ENCODE results near the gene ADRM1.

Gene ADRM1

GRCh38 chr20:62300319-62300718 is 2.5 kb upstream of the ADRM1 start:
- H3K9ac ChIP-seq (ENCODE audit: low read length) = no peak overlapping the region
- no peaks in the 10 kb centered on the region for H3K27me3 ChIP-seq (ENCODE audit: control insufficient read depth, insufficient read depth, low read length)
- H3K4me1 ChIP-seq (ENCODE audit: control insufficient read depth, low read depth, low read length) = no peaks in the 10 kb centered on the region
- no peaks in the 10 kb centered on the region for H3K9me3 ChIP-seq (ENCODE audit: control insufficient read depth, low read depth, low read length)
- H3K27ac ChIP-seq (ENCODE audit: low read length) = no peak overlapping the region
- H3K36me3 ChIP-seq (ENCODE audit: control insufficient read depth, low read depth, low read length) = peaks cover 13% of the 10 kb centered on the region
- no peak overlapping the region for H3K4me3 ChIP-seq (ENCODE audit: low read length)

DNA sequence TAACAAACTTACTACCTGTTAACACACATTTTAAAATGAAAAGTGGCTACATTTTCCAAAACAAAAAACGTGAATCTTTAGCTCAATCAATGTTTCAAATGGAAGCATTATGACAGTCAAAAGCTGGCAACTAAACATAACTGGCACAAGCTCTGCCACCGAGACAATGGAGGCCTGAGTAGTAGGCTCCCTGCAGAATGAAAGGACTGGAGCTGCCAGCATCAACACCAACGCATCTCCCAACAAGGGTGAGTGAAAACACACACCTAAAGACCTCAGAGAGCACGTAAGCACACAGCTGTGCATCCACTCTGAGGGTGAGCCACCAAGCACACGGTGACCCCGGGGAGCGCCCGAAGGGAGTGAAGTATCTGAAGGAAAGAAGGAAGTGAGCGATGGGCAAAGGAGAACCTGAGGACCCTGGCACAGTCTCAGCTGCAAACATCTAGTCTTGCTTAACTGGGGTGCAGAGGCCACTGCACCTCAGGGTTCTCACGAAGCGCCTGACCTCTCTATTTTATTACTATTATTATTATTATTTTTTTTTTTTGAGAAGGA is 1.6 kb upstream of the ADRM1 start:
- no peak overlapping the region for H3K27ac ChIP-seq (ENCODE audit: low read length)
- H3K4me1 ChIP-seq (ENCODE audit: control insufficient read depth, low read depth, low read length) = no peaks in the 10 kb centered on the region
- no peak overlapping the region for H3K9ac ChIP-seq (ENCODE audit: low read length)
- no peak overlapping the region for H3K4me3 ChIP-seq (ENCODE audit: low read length)
- no peaks in the 10 kb centered on the region for H3K27me3 ChIP-seq (ENCODE audit: control insufficient read depth, insufficient read depth, low read length)
- H3K36me3 ChIP-seq (ENCODE audit: control insufficient read depth, low read depth, low read length) = peaks cover 21% of the 10 kb centered on the region
- no peaks in the 10 kb centered on the region for H3K9me3 ChIP-seq (ENCODE audit: control insufficient read depth, low read depth, low read length)

DNA sequence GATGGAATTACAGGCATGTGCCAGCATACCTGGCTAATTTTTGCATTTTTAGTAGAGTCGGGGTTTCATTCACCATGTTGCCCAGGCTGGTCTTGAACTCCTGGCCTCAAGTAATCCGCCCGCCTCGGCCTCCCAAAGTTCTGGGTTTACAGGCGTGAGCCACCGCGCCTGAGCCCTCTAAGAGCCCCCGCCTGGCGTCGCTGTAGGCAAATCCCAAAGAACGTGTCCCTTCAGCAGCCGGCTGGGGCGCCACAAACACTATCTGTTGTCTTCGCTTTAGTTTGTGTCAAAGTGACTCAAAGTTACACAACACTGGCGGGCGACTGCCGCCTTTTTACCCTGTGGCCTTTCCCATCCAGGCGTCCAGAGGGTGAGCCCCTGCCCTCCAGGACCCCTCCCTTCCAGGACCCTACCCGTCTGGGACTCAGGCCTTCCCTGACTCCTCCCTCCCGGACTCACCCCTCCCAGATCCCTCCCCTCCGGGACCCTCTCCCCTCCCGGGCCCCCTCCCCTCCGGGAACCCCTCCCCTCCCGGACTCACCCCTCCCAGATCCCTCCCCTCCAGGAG is 940 bp upstream of the ADRM1 start:
- Histone ChIP-seq H3K36me3 (ENCODE audit: control insufficient read depth, low read depth, low read length) (peaks cover 28% of the 10 kb centered on the region), H3K9ac (ENCODE audit: low read length) (peak overlapping the region; percentile 74), H3K9me3 (ENCODE audit: control insufficient read depth, low read depth, low read length) (no peaks in the 10 kb centered on the region), H3K27me3 (ENCODE audit: control insufficient read depth, insufficient read depth, low read length) (no peaks in the 10 kb centered on the region), H3K4me3 (ENCODE audit: low read length) (peak overlapping the region; percentile 85), H3K27ac (ENCODE audit: low read length) (peak overlapping the region; percentile 68), H3K4me1 (ENCODE audit: control insufficient read depth, low read depth, low read length) (no peaks in the 10 kb centered on the region)

DNA sequence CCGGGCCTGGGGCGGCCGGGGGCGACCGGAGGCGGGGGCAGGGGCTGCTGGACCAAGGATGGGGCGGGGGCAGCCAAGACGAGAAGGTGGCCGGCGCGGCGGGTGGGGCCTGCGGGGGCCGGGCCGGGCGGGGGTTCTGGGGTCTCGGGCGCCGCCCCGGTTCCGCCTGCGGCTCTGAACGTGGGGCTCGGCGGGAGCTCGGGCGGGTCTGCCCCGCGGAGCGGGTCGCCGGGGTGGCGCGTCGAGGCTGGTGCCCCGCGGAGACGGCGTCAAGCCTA is 204 bp downstream of the ADRM1 start:
- peak overlapping the region; percentile 74 for H3K9ac ChIP-seq (ENCODE audit: low read length)
- H3K36me3 ChIP-seq (ENCODE audit: control insufficient read depth, low read depth, low read length) = peaks cover 39% of the 10 kb centered on the region
- peak overlapping the region; percentile 92 for H3K4me3 ChIP-seq (ENCODE audit: low read length)
- no peaks in the 10 kb centered on the region for H3K4me1 ChIP-seq (ENCODE audit: control insufficient read depth, low read depth, low read length)
- no peak overlapping the region for H3K27ac ChIP-seq (ENCODE audit: low read length)
- H3K9me3 ChIP-seq (ENCODE audit: control insufficient read depth, low read depth, low read length) = no peaks in the 10 kb centered on the region
- H3K27me3 ChIP-seq (ENCODE audit: control insufficient read depth, insufficient read depth, low read length) = no peaks in the 10 kb centered on the region

DNA sequence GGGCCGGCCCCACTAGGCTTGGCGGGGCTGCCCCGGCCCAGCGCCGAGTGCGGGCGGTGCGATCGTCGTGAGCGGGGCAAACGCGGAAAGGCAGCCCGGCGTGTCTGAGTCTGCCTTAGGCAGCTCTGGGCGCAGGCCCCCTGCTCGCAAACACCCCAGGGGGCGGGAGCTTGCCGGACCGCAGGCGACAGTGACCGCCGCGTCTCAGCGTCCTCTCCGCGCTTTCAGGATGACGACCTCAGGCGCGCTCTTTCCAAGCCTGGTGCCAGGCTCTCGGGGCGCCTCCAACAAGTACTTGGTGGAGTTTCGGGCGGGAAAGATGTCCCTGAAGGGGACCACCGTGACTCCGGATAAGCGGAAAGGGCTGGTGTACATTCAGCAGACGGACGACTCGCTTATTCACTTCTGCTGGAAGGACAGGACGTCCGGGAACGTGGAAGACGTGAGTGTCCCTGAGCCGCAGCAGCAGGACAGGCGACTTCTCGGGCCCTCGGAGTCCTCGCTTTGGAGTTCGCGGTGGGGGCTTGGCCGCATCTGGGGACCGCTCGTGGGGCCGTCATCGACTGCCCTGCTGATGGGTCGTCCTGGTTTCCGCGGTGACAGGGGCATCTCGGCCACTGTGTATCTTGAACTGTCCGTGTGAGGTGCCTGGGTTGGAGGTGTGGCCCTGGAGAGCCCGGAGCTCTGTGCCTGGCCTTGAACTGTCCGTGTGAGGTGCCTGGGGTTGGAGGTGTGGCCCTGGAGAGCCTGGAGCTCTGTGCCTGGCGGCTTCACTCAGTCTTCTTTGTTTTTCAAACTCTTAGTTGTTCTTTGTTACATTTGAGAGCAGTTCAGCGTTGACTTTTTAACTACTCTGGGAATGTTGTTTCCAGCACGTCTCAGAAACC is 786 bp downstream of the ADRM1 start:
- H3K4me3 ChIP-seq (ENCODE audit: low read length) = peak overlapping the region; percentile 92
- H3K4me1 ChIP-seq (ENCODE audit: control insufficient read depth, low read depth, low read length) = no peaks in the 10 kb centered on the region
- peak overlapping the region; percentile 37 for H3K27ac ChIP-seq (ENCODE audit: low read length)
- H3K9me3 ChIP-seq (ENCODE audit: control insufficient read depth, low read depth, low read length) = no peaks in the 10 kb centered on the region
- H3K36me3 ChIP-seq (ENCODE audit: control insufficient read depth, low read depth, low read length) = peaks cover 45% of the 10 kb centered on the region
- peak overlapping the region; percentile 74 for H3K9ac ChIP-seq (ENCODE audit: low read length)
- no peaks in the 10 kb centered on the region for H3K27me3 ChIP-seq (ENCODE audit: control insufficient read depth, insufficient read depth, low read length)

- peaks cover 51% of the 10 kb centered on the region for H3K36me3 ChIP-seq (ENCODE audit: control insufficient read depth, low read depth, low read length)
Observed at GRCh38 chr20:62304331-62305148, 1.7 kb downstream of the ADRM1 start.

DNA sequence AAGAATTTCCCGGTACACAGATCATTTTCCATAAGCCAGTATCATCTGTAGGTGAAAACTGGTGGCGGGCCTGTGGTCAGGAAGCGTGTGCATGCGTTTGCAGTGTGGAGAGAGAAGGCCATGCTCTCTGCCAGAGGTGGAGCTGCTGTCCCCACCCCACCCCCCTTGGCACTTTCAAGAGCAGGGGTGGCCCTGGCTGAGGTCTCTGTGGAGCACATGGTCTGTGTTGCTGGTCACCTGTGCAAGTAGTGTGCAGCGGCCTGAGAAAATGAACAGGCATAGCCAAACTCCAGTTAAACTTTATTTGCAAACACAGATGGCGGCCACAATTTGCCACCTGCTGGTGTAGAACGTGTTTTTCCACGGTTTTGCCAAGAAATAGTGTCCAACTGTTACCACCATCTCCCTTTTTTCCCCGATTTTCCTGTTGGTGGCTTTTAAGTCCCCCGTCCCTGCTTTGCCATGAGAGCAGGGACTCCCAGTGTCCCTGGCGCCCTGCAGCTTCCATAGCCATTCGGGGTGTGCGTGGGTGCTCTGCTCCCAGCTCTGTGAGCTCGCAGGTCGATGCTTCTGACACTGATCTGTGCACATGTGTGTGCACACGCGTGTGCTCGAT is 2.5 kb downstream of the ADRM1 start:
- H3K9me3 ChIP-seq (ENCODE audit: control insufficient read depth, low read depth, low read length) = no peaks in the 10 kb centered on the region
- no peak overlapping the region for H3K9ac ChIP-seq (ENCODE audit: low read length)
- peaks cover 55% of the 10 kb centered on the region for H3K36me3 ChIP-seq (ENCODE audit: control insufficient read depth, low read depth, low read length)
- H3K27me3 ChIP-seq (ENCODE audit: control insufficient read depth, insufficient read depth, low read length) = no peaks in the 10 kb centered on the region
- H3K4me3 ChIP-seq (ENCODE audit: low read length) = no peak overlapping the region
- no peak overlapping the region for H3K27ac ChIP-seq (ENCODE audit: low read length)
- no peaks in the 10 kb centered on the region for H3K4me1 ChIP-seq (ENCODE audit: control insufficient read depth, low read depth, low read length)

More at GRCh38 chr20:62304331-62305148, 1.7 kb downstream of the ADRM1 start:
- Histone ChIP-seq H3K27ac (ENCODE audit: low read length) (no peak overlapping the region), H3K4me1 (ENCODE audit: control insufficient read depth, low read depth, low read length) (no peaks in the 10 kb centered on the region), H3K27me3 (ENCODE audit: control insufficient read depth, insufficient read depth, low read length) (no peaks in the 10 kb centered on the region), H3K4me3 (ENCODE audit: low read length) (peak overlapping the region; percentile 92), H3K9me3 (ENCODE audit: control insufficient read depth, low read depth, low read length) (no peaks in the 10 kb centered on the region), H3K9ac (ENCODE audit: low read length) (peak overlapping the region; percentile 74)

- H3K9me3 ChIP-seq (ENCODE audit: control insufficient read depth, low read depth, low read length) = no peaks in the 10 kb centered on the region
- H3K36me3 ChIP-seq (ENCODE audit: control insufficient read depth, low read depth, low read length) = peaks cover 55% of the 10 kb centered on the region
- no peaks in the 10 kb centered on the region for H3K27me3 ChIP-seq (ENCODE audit: control insufficient read depth, insufficient read depth, low read length)
- no peaks in the 10 kb centered on the region for H3K4me1 ChIP-seq (ENCODE audit: control insufficient read depth, low read depth, low read length)
- no peak overlapping the region for H3K9ac ChIP-seq (ENCODE audit: low read length)
- no peak overlapping the region for H3K27ac ChIP-seq (ENCODE audit: low read length)
- no peak overlapping the region for H3K4me3 ChIP-seq (ENCODE audit: low read length)
Observed at GRCh38 chr20:62305765-62306413, 3.1 kb downstream of the ADRM1 start.

DNA sequence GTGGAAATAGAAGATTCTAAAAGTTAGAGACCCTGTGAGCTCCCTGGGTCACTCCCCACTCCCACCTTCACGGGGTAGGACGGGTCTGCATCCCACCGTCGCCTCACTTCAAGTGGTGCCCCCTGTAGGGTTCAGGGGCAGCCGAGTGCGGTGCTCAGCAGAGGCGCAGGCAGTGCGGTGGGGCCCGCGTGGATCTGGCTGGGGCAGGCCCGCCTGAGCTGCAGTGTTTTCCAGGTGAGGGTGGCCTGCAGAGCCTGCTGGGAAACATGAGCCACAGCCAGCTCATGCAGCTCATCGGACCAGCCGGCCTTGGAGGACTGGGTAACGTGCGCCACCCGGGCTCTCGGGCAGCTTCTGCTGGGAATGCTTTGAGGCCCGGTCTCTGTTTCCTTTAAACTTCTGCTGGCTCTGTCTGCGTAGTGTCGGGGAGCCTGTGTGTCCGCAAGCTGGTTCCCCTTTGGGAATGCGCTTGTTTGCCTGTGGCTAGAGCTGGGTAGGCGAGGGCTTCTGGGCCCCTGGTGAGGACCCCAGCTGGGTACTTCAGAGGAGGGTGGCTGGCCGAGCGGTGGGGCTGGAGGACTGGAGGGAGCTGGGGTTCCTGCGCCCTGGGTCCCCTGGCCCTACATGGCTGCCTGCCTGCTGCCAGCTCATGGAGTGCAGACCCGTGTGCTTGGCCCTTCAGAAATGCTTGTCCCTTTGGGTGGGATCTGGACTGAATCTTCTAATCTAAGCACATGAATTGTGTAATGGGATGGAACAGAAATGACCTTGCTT is 3.8 kb downstream of the ADRM1 start:
- no peaks in the 10 kb centered on the region for H3K27me3 ChIP-seq (ENCODE audit: control insufficient read depth, insufficient read depth, low read length)
- no peak overlapping the region for H3K4me3 ChIP-seq (ENCODE audit: low read length)
- no peak overlapping the region for H3K27ac ChIP-seq (ENCODE audit: low read length)
- no peaks in the 10 kb centered on the region for H3K4me1 ChIP-seq (ENCODE audit: control insufficient read depth, low read depth, low read length)
- H3K36me3 ChIP-seq (ENCODE audit: control insufficient read depth, low read depth, low read length) = peaks cover 55% of the 10 kb centered on the region
- H3K9ac ChIP-seq (ENCODE audit: low read length) = no peak overlapping the region
- no peaks in the 10 kb centered on the region for H3K9me3 ChIP-seq (ENCODE audit: control insufficient read depth, low read depth, low read length)

DNA sequence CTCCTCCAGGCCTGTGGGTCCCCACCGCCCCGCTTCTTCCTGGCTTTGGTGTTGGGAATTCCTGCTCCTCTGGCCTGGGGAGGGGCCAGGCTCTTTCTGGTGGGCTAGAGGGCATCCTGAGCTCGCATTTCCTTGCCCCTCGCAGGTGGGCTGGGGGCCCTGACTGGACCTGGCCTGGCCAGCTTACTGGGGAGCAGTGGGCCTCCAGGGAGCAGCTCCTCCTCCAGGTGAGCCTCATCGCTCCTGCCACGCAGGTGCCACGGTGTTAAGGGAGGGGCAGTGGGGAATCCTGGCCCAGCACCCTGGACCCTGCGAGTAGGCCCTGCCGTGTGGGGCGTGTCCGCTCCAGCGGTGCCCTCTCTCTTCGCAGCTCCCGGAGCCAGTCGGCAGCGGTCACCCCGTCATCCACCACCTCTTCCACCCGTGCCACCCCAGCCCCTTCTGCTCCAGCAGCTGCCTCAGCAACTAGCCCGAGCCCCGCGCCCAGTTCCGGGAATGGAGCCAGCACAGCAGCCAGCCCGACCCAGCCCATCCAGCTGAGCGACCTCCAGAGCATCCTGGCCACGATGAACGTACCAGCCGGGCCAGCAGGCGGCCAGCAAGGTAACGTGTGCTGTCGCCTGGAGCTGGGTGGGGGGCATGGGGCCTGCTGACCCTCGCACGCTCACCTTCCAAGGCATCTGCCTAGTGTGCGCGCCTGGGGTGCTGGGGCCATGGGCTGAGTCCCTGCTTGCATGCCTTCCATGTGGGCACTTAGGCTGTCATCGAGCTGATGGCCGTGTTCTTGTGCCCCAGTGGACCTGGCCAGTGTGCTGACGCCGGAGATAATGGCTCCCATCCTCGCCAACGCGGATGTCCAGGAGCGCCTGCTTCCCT is 4.7 kb downstream of the ADRM1 start:
- no peak overlapping the region for H3K4me3 ChIP-seq (ENCODE audit: low read length)
- H3K36me3 ChIP-seq (ENCODE audit: control insufficient read depth, low read depth, low read length) = peaks cover 61% of the 10 kb centered on the region
- H3K9ac ChIP-seq (ENCODE audit: low read length) = no peak overlapping the region
- no peak overlapping the region for H3K27ac ChIP-seq (ENCODE audit: low read length)
- H3K4me1 ChIP-seq (ENCODE audit: control insufficient read depth, low read depth, low read length) = no peaks in the 10 kb centered on the region
- H3K9me3 ChIP-seq (ENCODE audit: control insufficient read depth, low read depth, low read length) = no peaks in the 10 kb centered on the region
- H3K27me3 ChIP-seq (ENCODE audit: control insufficient read depth, insufficient read depth, low read length) = no peaks in the 10 kb centered on the region
